ENCODE data around the gene LIF. TPM values are rescaled to one million over a fixed set of nuclear protein-coding genes. Genes with fewer than 3 reads are reported as not detected.

Gene LIF
- total RNA-seq, 1 donor from 2014 or later, result 18.9 TPM

- H3K27ac Mint-ChIP-seq (ENCODE audit: unreplicated experiment), result no peak overlapping the region
These were observed 53.4 kb downstream of the LIF start for GRCh38 chr22:30193031-30193775.

GRCh38 chr22:30192427-30192826 lies 54.1 kb downstream of the LIF start:
- peaks cover 34% of the 10 kb centered on the region for H3K4me1 Mint-ChIP-seq (ENCODE audit: low read depth)
- H3K27ac Mint-ChIP-seq (ENCODE audit: unreplicated experiment), result no peak overlapping the region
- H3K4me3 Mint-ChIP-seq (ENCODE audit: unreplicated experiment), result no peak overlapping the region
- H3K9me3 Mint-ChIP-seq (ENCODE audit: low read depth), result no peaks in the 10 kb centered on the region
- no peak for TF ChIP-seq CTCF (IDR thresholded peaks at IDR 0.05)
- no peaks in the 10 kb centered on the region for H3K27me3 Mint-ChIP-seq (ENCODE audit: low read depth)
- DNase-seq (ENCODE audit: low spot score), result no peak
- no peaks in the 10 kb centered on the region for H3K36me3 Mint-ChIP-seq (ENCODE audit: low read depth)

More at GRCh38 chr22:30193031-30193775, 53.4 kb downstream of the LIF start:
- Mint-ChIP-seq H3K4me1 (ENCODE audit: low read depth) (peaks cover 36% of the 10 kb centered on the region), H3K27me3 (ENCODE audit: low read depth) (no peaks in the 10 kb centered on the region), H3K4me3 (ENCODE audit: unreplicated experiment) (no peak overlapping the region), H3K36me3 (ENCODE audit: low read depth) (no peaks in the 10 kb centered on the region), H3K9me3 (ENCODE audit: low read depth) (no peaks in the 10 kb centered on the region)
- TF ChIP-seq CTCF (IDR thresholded peaks at IDR 0.05), result no peak
- DNase-seq (ENCODE audit: low spot score), result no peak

DNA sequence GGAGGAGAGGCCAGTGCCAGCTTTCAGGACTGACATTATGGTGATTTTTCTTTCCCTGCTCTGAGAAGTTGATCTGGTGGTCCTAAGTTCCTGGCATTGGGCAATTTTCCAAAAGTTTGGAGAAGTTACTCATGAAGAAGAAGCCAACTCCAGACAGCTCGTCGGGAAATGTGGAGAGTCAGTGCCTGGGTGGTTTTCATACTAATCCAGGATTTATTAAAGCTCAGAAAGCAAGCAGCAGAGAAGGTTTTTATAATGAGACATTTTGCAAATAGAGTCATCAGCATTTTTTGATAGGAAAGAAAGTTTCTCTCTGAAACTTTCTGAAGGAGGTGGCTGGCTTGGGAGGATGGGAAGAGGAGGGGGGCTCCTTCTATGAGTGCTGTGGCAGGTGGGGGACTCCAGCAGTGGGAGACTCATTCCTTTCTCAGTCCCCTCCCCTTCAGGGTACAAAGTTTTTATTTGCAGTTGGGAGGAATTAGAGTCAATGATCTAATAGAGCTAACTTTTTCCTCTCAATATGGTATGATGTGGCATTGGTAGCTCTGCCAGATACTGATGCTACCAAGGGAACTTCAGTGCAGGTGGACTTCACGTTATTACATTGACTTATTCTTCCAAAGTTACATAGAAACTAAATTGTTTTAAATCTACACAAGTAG lies 55.4 kb downstream of the LIF start:
- DNase-seq (ENCODE audit: low spot score), result no peak
- Mint-ChIP-seq H3K4me1 (ENCODE audit: low read depth) (peaks cover 21% of the 10 kb centered on the region), H3K27ac (ENCODE audit: unreplicated experiment) (no peak overlapping the region)

GRCh38 chr22:30190574-30190973 lies 56.0 kb downstream of the LIF start:
- no peak for TF ChIP-seq CTCF (IDR thresholded peaks at IDR 0.05)
- Mint-ChIP-seq H3K9me3 (ENCODE audit: low read depth) (no peaks in the 10 kb centered on the region), H3K27me3 (ENCODE audit: low read depth) (no peaks in the 10 kb centered on the region), H3K36me3 (ENCODE audit: low read depth) (no peaks in the 10 kb centered on the region), H3K4me3 (ENCODE audit: unreplicated experiment) (no peak overlapping the region), H3K4me1 (ENCODE audit: low read depth) (peaks cover 15% of the 10 kb centered on the region), H3K27ac (ENCODE audit: unreplicated experiment) (no peak overlapping the region)
- DNase-seq (ENCODE audit: low spot score), result no peak

More for the DNA sequence above, 55.4 kb downstream of the LIF start:
- Mint-ChIP-seq H3K36me3 (ENCODE audit: low read depth) (no peaks in the 10 kb centered on the region), H3K9me3 (ENCODE audit: low read depth) (no peaks in the 10 kb centered on the region), H3K27me3 (ENCODE audit: low read depth) (no peaks in the 10 kb centered on the region), H3K4me3 (ENCODE audit: unreplicated experiment) (no peak overlapping the region)
- no peak for TF ChIP-seq CTCF (IDR thresholded peaks at IDR 0.05)

Other genes with a start within 250 kb of the LIF start
- gene HORMAD2, start 166.3 kb downstream of the LIF start, total RNA-seq, result not detected in 3 replicates
- gene OSM, start 20.1 kb upstream of the LIF start, total RNA-seq, result not detected in 3 replicates
- gene CASTOR1, start 42.7 kb upstream of the LIF start, total RNA-seq, result 12.1 to 18.9 TPM (median 17.0 TPM) in 3 replicates
- gene TBC1D10A, start 80.2 kb upstream of the LIF start, total RNA-seq, result 24.3 to 28.0 TPM (median 26.9 TPM) in 3 replicates
- gene SF3A1, start 110.1 kb upstream of the LIF start, total RNA-seq, result 110 to 127 TPM (median 115 TPM) in 3 replicates
- 2.1 to 3.1 TPM (median 2.3 TPM) in 3 replicates for gene CCDC157, start 110.2 kb upstream of the LIF start, total RNA-seq
- 35.2 to 36.2 TPM (median 36.0 TPM) in 3 replicates for gene RNF215, start 140.7 kb upstream of the LIF start, total RNA-seq
- 15.5 to 39.5 TPM (median 15.6 TPM) in 3 replicates for gene SEC14L2, start 150.3 kb upstream of the LIF start, total RNA-seq
- gene MTFP1, start 179.0 kb upstream of the LIF start, total RNA-seq, result 9.3 to 12.7 TPM (median 12.1 TPM) in 3 replicates
- not detected in 3 replicates for gene SEC14L3, start 225.3 kb upstream of the LIF start, total RNA-seq